ENCODE data around the gene TNFRSF25.

TNFRSF25 gene

GRCh38 chr1:6486433-6487011, 20.5 kb upstream of the TNFRSF25 start:
- DNase-seq: peak; percentile 89

DNA sequence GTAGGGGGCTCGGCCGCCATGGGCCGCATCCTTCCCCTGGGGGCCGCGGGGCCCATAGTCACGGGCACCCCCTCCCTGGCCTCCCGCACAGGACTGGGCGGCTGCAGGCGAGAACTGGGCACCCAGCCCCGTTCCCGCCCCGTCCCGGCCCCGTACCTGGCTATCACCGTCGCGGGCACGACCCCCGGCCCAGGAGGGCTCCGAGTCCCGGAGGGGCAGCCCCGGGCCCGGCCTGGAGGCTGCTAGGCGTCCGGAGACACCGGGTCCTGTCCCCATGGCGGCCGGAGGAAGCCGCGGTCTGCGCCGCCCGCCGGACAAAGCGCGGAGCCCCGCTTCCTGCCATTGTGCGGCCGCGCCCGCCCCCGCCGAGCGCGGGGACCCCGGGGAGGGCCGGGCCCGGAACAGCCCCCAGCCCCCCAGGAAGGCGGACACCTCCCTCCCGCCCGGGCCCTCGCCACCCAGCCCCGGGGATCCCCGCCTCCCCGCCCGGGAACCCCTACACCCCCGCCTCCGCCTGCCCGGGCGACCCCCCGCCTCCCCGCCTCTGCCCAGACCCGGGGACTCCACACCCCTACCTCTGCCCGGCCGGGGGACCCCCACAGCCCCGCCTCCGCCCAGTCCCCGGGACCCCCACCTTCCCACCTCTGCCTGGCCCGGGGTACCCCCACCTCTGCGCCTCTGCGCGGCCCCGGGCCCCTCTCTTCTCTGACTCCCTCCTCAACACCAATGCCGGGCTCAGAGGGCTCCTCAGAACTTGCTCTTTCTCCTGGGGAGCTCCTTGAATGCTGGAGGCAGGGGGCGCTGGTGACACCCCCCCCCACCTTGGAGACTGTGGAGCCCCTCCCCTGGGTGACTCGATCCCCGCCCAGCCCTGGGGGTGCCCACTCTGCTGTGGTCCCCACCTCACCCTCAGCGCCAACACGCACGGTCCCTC, 19.5 kb upstream of the TNFRSF25 start:
- no peak for DNase-seq

DNA sequence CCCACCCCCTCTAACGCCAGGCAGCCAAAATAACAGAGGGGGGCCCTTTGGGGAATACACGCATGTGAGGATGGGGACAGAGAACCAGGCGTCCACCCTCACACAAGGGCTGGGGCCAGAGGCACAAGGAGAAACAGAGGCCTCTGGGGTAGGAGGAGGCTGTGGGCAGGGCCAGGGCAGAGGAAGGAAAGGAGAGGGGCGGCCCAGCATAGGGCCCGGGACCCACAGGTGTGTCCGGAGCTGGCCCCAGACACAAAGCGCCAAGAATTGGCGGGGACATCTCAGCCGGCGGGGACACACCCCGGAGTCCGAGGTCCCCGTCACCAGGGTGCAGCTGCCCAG, 18.8 kb upstream of the TNFRSF25 start:
- DNase-seq: no peak

GRCh38 chr1:6483761-6484117, 17.8 kb upstream of the TNFRSF25 start:
- no peak for DNase-seq

DNA sequence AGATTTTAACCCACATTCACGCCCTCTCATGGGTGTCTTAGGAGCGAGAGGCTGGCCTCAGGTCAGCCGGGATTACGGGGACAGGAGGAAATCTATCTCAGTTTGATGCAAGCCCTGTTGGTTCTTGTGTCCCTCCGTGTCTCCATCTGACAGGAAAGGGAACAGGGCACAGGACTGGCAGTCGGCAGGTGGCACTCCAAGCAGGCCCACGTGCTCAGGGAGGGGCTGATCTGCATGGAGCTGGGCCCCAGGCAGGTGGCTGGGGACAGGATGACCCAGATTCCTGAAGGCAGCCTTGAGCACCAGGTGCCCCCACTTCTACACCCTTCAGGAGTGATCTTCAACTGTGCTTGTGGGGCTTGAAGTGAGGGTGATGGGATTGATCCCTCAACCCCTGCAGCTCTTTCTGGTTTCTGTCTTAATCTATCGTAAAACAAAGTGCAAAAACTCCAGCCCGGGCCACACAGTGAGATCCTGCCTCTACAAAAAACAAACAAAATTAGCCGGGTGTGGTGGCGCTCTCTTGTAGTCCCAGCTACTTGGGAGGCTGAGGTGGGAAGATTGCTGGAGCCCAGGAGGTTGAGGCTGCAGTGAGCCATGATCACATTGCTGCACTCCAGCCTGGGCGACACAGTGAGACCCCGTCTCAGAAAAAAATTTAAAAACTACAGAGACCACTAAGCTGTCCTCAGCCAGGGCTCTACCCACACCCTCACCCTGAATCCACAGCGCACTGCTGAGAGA, 17.2 kb upstream of the TNFRSF25 start:
- no peak for DNase-seq

DNA sequence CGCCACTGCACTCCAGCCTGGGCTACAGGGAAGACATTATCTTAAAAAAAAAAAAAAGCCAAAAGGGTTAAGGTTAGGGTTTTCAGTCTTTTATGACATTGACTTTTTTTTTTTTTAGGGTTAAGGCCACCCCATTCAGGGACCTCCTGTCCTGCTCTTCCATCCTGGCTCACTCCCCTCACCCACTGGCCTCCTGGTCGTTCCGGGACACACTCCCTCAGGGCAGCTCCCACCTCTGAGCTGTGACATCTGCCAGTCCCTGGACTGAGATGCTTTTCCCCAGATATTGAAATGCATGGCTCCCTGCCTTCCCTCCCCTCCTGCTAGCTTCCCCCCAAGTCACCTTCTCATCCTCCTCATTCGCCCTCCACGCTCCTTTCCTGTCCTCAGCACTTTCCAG, 15.8 kb upstream of the TNFRSF25 start:
- no peak for DNase-seq

DNA sequence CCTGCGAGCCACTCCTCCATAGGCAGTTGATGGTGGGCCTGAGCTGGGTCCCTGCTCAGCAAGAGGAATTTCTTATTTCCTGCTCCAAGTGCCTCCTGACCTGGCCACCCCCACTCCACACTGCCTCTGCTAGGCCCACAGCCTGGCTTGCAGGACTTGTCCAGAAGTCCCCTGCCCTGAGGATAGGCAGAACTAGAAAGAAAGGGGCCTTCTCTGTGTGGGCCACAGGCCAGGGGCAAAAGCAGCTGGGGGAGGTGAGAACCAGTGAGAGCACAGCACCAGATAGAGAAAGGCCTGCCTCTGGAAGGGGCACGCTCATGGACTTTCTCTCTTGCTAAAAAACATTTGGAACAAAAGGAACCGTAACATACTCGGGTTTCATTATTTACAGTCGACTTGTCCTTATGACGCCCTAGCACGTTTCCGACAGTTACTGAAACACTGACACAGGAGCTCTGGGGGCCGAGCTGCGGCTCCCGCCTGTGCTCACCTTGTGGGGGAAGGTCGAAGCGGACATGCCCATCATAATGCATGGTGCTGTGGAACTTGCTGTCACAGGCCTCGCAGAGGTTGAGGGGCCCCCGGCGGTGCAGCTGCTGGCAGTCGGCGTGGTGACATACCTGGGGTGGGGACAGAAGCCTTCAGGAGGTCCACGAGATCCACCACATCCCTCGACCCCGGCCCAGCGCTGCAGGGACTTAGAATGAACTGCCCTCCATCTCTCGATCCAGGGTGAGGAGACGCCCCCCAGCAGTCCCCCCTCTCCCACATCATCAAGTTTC, 11.3 kb upstream of the TNFRSF25 start:
- DNase-seq: no peak

GRCh38 chr1:6476483-6476882, 10.5 kb upstream of the TNFRSF25 start:
- DNase-seq: no peak

- no peak for DNase-seq
These were observed 9.6 kb upstream of the TNFRSF25 start for GRCh38 chr1:6475381-6476133.

- DNase-seq: no peak
These were observed 8.9 kb upstream of the TNFRSF25 start for GRCh38 chr1:6474815-6475282.

GRCh38 chr1:6473974-6474814, 8.2 kb upstream of the TNFRSF25 start:
- no peak for DNase-seq

DNA sequence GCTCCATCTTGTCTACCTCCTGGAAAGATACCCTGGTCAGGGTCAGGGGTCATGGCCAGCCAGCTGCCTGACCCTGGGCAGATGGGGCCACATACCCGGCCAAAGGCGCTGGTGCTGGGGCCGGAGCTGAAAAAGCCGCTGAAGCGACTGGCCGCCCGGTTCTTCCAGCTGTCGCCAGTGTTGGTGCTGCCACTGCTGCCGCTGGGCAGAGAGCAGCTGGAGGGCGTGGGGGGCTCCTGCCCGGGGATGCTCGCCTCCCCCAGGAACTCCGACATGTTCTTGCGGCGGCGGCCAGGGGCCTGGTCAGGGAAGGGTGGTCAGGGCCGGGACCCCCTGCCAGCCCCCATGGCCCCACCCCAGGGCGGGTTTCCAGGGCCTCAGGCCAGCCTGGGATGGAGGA, 7.2 kb upstream of the TNFRSF25 start:
- DNase-seq: no peak

- no peak for DNase-seq
These were observed 6.4 kb upstream of the TNFRSF25 start for GRCh38 chr1:6472391-6472790.

- DNase-seq: no peak
These were observed 6.0 kb upstream of the TNFRSF25 start for GRCh38 chr1:6471970-6472368.

DNA sequence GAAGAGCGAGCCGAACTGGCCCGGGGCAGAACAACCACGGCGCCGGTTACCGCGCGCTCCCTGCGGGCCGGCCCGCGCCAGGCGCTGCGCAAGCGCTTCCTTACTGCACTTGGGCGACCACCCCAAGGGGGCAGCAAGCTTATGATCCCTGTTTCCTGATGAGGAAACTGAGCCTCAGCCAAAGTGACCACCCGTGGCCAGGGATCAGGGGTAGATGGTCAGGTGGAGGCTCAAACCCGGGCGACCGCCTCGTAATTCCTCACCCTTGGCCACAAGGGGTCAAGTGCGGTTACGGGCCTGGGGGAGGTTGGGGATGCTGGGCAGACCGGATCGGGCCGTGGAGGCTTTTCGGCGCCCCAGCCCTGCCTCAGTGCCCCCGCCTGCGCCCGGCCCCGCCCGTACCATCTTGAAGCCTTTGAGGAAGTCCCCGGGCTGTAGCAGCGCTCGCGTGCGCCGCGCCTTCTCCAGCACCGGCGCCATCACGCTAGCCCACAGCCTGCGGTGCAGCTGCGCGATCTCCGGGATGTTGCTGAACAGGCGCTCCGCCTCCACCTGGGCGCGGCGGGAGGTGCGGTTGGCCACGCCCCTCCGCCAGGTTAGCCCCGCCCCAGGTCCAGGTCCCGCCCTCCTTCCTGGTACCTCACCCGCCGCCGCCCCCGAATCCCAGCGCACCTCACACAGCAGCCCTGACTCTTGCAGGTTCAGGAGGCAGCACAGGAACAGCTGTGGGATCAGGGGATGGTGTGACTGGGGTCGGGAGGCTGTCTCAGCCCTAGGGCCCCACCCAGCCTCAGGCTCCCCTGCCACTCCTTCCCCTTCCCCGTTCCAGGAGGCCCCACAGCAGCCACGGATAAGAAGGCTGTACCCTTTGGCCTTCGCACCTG, 5.4 kb upstream of the TNFRSF25 start:
- no peak for DNase-seq

DNA sequence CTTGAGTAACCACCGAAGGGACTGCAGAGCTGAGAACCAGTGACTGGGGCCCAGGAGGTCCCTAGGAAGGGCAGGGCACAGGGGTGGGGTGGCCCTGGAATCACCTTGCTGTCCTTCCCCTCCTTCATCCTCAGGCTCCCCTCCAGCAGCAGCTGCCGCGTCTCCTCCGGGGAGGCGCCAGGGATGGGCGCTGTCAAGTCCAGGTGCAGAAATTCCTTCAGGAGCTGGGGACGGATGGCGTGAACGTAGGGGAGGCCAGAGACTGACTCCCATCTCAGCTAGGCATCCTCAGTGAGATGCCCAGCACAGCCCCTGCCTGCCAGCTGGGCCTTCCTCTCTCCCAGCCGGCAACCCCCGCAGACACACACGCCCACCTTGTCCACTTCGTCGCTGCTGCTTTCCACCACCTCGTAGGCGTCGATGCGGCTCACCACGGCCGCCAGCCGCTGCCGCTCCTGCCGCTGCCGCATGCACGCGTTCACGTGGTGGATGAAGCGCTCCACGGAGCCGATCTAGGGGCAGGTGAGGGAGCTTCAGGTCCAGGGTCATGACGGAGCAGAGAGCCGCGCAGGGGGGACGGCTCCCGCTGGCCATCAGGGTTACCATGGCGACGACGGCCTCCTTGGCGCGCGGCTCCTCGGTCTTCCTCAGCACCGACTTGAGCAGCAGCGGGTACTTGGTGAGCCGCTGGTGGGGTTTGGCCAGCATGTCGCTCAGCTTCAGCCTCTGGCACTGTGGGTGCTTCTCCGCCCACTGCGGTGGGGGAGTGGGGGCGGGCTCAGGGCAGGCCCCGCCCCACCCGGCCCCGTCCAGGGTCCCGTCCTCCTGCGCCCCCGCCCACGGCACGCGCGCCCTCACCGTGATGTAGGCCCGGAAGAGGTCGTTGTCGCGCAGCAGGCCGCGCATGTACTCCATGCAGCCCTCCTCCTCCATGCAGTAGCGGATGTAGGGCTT, 4.4 kb upstream of the TNFRSF25 start:
- DNase-seq: no peak

- DNase-seq: no peak
These were observed 2.9 kb upstream of the TNFRSF25 start for GRCh38 chr1:6468729-6469461.
